NCI-H526 treated with DMSO at 0.1 percent for 48 hours (cell line): ENCODE measurements around the gene TTC28.
A peak's percentile ranks its signal among the peaks of the same experiment; 100 is the strongest.
"Not testable (repeated sequence)": the region's sequence is repeated elsewhere in the genome, so short reads cannot be mapped to it uniquely, and the experiment has no call there.

Experiments
- DNase-seq: peaks from one replicate; lab custom pipeline; 2025; lab: John Stamatoyannopoulos, UW

Gene TTC28

GRCh38 chr22:28560046-28560742, 119.4 kb downstream of the TTC28 start:
- no peak for DNase-seq

DNA sequence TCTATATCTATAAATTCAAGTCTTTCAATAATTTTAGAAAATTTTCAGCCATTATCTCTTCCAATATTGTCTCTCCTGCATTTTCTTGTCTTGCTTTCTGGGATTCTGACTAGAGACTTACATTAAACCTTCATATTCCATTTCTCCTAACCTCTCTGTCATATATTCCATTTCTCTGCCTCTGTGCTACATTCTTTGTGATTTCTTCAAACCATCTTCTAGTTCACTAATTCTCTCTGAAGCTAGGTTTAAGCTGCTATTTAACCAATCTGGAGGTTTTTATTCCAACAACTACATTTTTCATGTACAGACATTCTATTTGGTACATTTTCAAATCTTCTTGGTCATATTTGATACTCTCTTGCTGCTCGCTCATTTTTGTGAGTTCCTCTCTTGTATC, 122.5 kb downstream of the TTC28 start:
- DNase-seq, result no peak

GRCh38 chr22:28553108-28553866, 126.4 kb downstream of the TTC28 start:
- not testable (repeated sequence) for DNase-seq

GRCh38 chr22:28548406-28548805, 131.2 kb downstream of the TTC28 start:
- no peak for DNase-seq

GRCh38 chr22:28547132-28547842, 132.4 kb downstream of the TTC28 start:
- no peak for DNase-seq

DNA sequence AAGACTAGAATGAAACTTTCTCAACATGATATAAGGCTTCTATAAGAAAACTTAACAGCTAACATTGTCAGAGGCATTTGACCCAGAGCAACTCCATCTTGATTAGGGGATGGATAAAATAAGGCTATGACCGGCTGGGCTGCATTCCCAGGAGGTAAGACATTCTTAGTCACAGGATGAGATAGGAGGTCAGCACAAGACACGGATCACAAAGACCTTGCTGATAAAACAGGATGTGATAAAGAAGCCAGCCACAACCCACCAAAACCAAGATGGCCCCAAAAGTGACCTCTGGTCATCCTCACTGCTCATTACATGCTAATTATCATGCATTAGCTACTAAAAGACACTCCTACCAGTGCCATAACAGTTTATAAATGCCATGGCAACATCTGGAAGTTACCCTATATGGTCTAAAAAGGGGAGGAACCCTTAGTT, 135.2 kb downstream of the TTC28 start:
- DNase-seq, result no peak

- no peak for DNase-seq
Measured at GRCh38 chr22:28542980-28543621, 136.5 kb downstream of the TTC28 start.

GRCh38 chr22:28541137-28541536, 138.5 kb downstream of the TTC28 start:
- no peak for DNase-seq

DNA sequence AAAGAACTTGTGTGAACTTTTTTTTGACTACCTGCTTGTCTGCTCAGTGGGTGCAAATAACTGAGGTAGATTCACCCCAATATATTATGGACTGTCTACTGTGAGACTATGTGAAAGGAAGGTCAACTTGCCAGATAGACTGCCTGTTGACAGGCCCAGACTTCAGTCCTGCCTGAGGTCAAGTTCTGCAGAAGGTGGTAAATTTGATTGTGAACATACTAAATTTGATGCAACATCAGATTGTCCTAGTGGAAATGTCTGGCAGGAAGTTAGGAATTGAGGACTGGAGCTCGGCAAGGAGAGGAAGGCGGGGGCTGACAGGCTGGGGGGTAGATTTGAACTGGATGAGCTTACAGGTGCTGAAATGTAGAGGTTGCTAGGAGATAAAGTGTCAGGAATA, 140.7 kb downstream of the TTC28 start:
- no peak for DNase-seq

DNA sequence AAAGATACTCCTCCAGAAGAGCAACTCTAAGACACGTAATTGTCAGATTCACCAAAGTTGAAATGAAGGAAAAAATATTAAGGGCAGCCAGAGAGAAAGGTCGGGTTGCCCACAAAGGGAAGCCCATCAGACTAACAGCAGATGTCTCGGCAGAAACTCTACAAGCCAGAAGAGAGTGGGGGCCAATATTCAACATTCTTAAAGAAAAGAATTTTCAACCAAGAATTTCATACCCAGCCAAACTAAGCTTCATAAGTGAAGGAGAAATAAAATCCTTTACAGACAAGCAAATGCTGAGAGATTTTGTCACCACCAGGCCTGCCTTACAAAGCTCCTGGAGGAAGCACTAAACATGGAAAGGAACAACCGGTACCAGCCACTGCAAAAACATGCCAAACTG, 149.1 kb downstream of the TTC28 start:
- not testable (repeated sequence) for DNase-seq

DNA sequence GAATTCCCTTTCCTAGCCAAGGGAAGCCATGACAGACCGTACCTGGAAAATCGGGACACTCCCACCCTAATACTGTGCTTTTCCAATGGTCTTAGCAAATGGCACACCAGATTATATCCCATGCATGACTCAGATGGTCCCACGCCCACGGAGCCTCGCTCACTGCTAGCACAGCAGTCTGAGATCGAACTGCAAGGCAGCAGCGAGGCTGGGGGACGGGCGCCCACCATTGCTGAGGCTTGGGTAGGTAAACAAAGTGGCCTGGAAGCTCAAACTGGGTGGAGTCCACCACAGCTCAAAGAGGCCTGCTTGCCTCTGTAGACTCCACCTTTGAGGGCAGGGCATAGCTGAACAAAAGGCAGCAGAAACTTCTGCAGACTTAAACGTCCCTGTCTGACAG, 150.5 kb downstream of the TTC28 start:
- DNase-seq, result not testable (repeated sequence)

DNA sequence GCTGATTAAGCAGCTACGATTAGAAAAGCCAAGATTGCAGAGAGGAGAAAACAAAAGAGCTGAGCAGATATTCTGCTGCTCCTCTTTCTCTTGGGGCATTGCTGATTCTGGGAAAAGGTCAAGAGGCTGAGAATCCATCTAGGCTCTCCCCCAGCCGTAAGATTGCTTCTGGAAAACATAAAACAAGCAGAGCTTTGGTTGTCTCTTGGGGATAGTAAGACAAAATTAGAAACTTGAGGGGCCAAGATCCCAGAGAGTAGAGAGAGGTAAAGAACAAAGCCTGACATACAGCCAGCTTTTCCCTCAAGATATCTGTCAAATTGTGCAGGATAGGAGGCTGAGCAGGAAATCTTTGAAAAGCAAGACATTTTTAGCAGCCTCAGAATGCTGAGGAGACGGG, 158.2 kb downstream of the TTC28 start:
- DNase-seq, result no peak

- peak; percentile 35 for DNase-seq
Measured at GRCh38 chr22:28514321-28514821, 165.3 kb downstream of the TTC28 start.

GRCh38 chr22:28512387-28512786, 167.3 kb downstream of the TTC28 start:
- not testable (repeated sequence) for DNase-seq

- DNase-seq, result no peak
Measured at GRCh38 chr22:28507896-28508295, 171.7 kb downstream of the TTC28 start.

DNA sequence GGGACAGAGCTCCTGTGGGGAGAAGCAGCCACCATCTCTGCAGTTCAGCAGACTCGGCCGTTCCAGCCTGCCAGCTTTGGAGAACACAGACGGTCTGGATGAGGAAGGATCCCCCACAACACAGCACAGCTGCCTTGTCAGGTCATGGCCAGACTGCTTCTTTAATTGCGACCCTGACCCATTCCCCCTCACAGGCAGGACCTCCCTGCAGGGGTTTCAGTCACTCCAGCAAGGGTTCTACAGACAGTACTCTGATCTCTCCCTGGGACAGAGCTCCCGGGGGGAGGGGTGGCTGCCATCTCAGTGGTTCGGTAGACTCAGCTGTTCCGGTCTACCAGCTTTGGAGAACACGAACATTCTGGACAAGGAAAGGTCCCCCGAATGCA, 173.5 kb downstream of the TTC28 start:
- no peak for DNase-seq

- DNase-seq, result peak; percentile 2
Measured at GRCh38 chr22:28505416-28506149, 174.1 kb downstream of the TTC28 start.

DNA sequence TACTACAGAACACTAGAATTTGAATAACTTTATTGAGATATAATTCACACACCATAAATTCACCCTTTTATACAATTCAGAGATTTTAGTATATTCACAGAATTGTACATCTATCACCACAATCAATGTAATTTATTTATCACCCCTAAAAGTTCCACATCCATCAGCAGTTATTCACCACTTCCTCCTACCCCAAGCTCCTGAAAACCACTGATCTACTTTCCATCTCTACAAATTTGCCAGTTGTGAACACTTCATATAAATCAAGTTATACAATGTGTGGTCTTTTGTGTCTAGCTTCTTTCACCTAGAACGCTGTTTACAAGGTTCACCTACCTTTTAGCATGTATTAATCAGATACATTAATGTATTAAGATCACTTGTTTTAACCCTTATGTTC, 179.6 kb downstream of the TTC28 start:
- DNase-seq, result no peak

- no peak for DNase-seq
Measured at GRCh38 chr22:28498044-28498443, 181.6 kb downstream of the TTC28 start.

- no peak for DNase-seq
Measured at GRCh38 chr22:28497188-28497587, 182.5 kb downstream of the TTC28 start.

- DNase-seq, result not testable (repeated sequence)
Measured at GRCh38 chr22:28491289-28491688, 188.4 kb downstream of the TTC28 start.
